GM21825 (cell line): ENCODE results near the gene SPCS3.
"Not testable (repeated sequence)": the region's sequence is repeated elsewhere in the genome, so short reads cannot be mapped to it uniquely, and the experiment has no call there.

Experiments used
- ATAC-seq: cut with Tn5 transposase; IDR thresholded peaks from one replicate; pipeline ENCODE4 v1.9.1; 2021; ENCODE audit warnings: mild to moderate bottlenecking, moderate library complexity; ENCODE audit not compliant: unreplicated experiment

The SPCS3 gene

DNA sequence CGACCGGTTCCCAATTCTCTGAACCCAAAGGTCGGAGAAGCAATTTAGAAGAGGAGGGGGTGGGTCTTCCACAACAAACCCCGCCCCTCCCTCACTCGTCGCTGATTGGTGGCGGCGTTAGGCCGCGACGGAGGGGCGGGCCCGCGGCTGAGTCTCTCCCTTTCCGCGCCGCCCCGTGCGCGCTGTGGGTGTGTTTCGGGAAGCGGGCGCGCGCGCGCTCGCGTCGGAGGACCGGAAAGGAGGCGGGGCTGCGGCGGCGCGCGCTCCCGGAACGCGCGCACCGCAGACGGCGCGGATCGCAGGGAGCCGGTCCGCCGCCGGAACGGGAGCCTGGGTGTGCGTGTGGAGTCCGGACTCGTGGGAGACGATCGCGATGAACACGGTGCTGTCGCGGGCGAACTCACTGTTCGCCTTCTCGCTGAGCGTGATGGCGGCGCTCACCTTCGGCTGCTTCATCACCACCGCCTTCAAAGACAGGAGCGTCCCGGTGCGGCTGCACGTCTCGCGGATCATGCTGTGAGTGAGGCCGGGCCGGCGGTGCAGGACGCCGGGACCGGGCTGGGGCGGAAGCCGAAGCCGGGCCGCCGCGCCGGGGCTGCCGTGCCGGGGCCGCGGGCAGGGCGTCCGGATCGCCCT is at the start of gene SPCS3:
TSS of gene SPCS3 (plus strand) at position 263 of the 636 bp plus-strand sequence. CDS start at position 374, 111 bp downstream.
- peak; percentile 92 for ATAC-seq

DNA sequence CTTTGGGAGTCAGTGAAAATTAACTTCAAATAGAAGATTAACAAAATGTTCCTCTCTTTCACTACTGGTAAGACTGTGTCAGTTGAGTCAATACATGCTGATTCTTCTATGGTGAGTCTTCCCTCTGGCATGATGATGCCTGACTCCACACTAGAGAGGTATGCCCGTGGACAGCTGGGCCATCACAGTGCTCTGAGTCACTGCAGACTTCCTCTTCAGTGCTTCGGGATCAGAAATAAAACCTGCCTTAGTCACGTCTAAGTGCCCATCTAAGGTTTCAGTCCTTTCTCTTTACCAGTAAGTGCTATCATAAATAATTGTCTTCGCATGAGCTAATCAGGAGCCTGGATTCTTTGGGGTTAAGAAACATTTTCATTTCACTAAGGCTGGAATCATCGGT is 49.1 kb upstream of the SPCS3 start:
- ATAC-seq, result no peak

DNA sequence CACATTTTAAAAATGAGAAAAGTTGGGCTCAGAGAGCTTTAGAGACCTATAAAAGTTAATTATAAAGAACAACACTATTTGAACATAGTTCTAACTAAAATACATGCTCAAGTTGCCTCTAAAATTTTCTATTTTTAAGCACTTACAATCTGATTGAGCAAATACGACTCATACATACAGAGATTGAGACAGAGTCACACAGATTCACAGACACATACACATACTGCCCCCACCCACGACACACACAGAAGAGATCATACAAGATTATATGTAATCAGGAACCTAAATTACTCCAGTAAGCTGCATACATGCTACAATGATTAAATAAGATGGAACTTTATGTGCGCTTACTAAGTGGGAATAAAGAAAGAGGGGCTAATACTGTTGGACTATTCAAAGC is 48.0 kb upstream of the SPCS3 start:
- no peak for ATAC-seq

DNA sequence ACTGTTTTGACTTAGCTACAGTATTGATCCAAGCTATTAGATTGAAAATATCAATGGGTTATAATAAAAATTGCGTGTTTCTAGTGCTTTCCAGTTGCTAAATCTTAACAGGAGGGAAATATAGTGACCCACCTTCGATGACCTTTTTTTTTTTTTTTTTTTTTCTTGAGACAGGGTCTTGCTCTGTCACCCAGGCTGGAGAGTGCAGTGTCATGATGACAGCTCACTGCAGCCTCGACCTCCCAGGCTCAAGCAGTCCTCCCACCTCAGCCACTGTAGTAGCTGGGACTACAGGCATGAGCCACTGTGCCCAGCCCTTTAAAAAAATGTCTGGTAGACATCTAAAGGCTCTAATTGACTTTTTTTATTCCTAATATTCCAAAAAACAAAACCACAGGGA is 47.0 kb upstream of the SPCS3 start:
- ATAC-seq, result no peak

DNA sequence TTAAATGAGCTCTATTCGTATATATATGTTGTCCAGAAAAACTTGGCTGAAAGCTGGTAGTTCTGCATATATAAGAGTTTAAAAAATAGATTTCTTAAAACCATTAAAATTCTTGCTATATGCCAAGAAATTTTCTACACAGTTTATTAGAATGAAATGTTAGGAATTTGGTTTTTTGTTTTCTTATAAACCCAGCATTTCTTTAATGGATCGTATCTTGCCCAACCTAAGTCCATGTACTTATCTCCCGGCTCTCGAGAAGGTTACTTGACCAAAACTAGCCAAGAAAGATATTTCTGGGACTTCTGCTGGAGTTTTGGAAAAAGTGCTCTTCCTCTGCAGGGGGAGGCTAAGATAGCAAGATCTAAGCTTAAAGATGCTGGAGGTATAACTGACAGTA is 46.0 kb upstream of the SPCS3 start:
- no peak for ATAC-seq

DNA sequence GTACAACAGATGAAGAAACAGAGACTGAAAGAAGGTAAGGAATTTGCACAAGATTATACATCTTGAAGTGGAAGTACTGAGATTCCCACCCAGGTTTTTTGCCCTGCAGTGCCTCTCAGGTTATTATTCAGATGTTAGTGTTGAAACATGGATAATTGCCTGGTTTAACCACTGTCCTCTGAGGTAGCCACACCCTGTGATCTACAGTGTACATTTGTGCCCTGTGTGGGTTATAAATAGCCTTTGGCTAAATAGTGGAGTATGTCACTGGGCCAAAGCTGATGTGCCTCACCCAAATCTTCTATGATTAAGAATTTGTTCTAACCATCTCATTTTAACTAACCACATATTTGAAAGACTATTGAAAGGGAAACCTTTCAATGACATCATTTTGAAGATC is 45.3 kb upstream of the SPCS3 start:
- no peak for ATAC-seq

DNA sequence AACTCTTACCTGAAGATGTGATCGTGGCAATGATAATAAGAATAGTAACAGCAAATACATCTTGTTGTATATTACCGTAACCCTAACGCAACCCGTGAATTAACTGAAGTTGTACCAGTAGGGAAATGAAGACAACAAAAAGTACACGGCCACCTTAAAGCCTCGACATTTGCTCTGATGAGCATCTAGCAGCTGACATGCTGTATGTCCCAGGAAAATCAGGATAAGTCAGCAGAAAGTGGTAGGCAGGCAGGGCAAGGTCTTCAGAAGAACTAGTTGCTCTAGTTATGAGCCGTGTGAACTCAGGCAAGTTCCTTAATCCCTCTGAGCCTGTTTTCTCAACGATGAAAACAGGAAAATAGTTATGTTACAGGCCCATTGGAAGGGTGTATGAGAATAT is 43.1 kb upstream of the SPCS3 start:
- ATAC-seq, result no peak

DNA sequence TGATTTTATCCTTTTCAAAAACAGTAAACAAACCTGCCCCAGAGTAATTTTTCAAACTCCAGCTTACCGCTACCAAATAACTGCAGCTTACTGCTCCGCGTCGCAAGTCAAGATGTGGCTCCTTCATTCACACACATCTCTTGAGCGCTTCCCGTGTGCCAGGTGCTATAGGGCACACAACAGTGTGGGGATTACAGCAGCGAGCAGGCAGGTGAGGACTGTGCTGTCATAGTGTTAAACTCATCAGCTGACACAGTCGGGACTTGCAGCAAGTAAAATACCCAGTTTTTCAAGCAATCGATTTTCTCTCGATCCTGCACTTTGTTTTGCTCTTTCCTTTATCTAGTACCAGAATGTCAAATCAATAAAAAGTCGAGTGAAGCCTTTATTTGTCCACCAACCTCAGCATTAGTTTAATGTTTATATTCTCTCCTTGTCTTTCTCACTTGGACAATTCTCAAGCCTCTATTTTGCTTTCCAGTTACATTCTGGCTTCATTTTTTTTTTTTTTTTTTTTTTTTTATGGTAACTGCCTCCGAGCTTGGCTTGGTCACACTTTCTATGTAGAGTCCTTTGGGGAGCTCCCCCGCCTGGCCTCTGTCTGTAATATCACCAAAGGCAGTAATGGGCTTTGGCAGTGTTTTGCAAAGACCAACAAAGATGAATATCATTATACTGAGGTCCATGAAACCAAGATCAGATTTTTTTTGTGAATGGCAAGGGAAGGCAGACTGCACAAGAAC is 42.4 kb upstream of the SPCS3 start:
- no peak for ATAC-seq

DNA sequence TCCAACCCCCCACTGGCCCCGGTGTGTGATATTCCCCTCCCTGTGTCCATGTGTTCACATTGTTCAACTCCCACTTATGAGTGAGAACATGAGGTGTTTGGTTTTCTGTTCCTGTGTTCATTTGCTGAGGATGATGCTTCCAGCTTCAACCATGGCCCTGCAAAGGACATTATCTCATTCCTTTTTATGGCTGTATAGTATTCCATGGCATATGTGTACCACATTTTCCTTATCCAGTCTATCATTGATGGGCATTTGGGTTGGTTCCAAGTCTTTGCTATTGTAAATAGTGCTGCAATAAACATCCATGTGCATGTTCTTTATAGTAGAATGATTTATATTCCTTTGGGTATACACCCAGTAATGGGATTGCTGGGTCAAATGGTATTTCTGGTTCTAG is 40.2 kb upstream of the SPCS3 start:
- not testable (repeated sequence) for ATAC-seq

DNA sequence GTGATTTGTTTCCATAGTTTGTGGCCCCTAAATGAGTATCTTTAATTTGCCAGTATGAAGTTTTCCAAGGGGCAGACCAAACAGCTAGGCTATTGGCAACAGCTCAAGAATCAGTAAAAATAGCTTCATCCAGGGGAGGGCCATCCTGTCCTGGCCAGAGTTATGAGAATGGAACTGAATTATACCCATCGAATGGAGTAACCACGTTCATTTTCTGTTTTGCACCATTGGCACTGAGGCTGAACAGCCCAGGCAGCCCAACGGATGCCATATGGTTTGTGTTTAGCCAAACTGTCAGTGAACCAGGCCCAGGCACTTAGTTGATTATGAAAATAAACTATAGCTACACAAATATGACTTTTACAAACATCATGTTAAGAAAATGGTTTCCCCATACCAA is 33.0 kb upstream of the SPCS3 start:
- ATAC-seq, result no peak

DNA sequence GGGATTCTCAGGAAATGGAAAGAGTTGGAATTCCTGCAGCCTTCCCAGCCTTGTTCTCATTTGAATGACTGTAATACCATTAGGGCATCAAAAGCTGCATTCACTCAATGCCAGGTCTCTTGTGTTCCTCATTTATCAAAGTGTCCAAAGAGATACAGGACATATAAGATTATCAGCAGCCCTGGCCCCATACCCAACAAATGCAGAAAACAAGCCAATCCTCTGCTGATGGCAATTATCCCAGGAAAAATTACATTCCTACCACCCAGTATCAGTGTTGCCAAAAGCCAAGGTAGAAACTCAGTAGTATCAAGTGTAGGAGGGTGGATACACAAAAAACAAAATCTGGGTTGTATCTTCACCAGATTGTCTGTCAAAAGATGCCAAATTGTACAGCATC is 32.2 kb upstream of the SPCS3 start:
- no peak for ATAC-seq

DNA sequence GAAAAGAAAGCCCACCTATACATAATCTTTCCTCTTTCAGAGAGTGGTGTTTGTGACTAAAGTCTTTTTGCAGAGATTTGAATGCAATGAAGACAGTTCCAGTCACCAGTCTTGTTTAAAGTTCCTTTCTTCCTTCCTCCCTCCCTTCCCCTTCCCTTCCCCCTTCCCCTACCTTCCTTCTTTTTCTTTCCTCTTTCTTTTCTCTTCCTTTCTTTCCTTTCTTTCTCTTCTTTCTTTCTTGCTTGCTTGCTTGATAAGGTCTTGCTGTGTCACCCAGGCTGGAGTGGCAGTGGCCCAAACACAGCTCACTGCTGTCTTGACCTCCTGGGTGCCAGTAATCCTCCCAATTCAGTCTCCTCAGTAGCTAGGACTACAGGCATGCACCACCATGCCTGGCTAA is 31.7 kb upstream of the SPCS3 start:
- no peak for ATAC-seq

DNA sequence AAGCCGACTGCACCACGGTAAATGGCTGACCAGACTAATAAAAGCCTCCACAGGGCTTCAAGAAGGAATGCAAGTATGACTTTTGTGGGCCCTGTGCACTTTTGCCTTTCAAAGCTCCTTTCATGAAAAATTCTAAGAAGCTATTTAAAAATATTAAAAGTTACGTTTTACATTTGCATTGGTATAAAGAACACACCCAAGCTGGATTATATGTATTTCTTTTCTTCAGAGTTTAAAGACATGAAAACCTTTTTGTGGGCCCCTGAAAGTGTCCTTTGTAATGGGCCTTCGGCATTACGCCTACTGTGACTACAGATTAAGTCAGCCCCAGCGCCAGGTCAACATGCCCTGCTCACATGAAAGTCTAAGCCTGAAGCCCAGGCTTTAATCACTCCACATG is 30.2 kb upstream of the SPCS3 start:
- ATAC-seq, result no peak

DNA sequence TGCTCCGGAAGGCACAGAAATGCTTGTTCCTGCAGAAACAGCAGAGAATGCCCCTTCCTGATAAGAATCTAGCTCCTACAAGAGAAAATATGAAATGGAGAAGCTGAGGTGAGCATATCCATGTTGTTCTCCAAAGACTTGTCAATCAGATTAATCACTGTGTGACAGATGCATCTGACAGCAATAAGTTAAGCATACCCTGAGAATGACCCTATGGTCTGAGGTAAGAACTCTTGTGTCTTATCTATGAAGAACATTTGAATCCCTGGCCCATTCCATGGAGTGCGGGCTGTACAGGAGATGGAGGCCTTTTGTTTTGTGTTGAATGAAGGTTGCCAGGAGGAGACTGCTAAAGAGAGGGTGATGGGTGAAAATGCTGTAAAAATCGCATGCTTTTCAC is 29.2 kb upstream of the SPCS3 start:
- no peak for ATAC-seq

DNA sequence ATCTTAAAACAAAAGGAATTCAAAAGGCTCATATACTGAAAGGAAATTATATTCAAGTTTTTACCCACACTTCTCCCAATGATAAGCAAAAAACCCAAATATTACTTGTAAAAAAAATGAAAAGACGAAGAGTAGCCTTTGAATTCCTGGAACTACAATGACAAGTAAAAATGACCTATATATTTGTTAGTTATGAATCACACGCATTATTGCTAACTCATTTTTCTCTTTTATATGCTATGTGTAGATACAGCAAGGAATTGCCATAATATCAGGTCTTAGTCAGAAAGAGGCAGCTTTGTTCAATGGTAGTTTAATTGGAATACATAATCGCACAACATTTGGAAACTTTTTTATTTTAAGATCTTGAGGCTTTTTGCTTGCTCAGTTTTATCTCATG is 28.0 kb upstream of the SPCS3 start:
- no peak for ATAC-seq

DNA sequence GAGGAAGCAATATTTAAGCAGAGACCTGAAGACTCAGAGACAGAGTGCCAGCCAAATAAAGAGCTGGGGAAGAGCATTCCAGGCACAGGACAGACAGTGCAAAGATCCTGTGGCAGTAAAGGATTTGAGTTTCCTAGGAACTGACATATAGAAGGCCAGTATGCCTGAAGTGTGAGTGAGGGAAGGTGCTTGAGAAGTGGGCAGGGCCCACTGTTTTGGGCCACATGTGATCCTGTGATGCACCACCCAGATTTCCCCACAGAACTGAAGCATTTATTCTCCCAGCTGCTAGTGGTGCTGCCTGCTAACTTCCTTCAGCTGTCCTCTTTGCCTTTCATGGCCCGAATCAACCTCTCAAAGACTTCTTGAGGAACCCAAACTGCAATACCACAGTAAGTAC is 26.8 kb upstream of the SPCS3 start:
- no peak for ATAC-seq

DNA sequence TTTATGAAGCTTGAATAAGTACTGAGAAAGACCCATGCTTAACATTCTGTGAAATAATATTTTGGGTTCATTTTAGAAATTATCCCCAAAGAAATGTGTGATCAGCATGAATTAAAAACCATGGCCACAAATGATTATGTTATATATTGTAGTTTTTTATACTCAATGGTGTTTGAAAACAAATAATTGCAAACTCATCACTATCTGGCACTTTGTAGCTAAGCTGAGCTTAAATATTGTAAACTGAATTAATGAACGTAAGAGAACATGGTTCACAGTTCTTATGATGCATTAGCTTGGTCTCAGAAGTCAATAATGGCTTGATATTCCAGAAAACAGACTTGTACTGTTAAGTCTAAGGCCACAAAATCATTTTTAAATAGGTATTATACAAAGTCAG is 26.1 kb upstream of the SPCS3 start:
- no peak for ATAC-seq

DNA sequence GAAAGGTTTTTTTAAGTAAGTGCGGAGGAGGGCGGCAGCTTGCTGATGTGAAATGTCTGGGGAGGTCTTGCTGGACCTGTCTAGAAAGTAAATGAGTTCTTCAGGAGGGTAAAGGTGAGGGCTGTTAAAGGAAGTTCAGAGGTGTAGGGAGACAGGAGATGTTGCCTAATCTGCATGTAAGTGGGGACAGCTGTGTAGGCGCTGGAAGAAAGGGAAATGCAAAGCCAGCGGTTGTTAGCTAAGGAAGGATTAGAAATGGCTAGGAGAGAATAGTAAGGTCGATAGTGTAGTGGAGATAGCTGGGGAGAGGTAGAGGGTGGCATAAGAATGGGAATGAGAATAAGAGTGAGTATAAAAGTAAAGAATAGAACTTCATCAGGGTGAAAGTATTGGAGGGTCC is 23.9 kb upstream of the SPCS3 start:
- not testable (repeated sequence) for ATAC-seq

DNA sequence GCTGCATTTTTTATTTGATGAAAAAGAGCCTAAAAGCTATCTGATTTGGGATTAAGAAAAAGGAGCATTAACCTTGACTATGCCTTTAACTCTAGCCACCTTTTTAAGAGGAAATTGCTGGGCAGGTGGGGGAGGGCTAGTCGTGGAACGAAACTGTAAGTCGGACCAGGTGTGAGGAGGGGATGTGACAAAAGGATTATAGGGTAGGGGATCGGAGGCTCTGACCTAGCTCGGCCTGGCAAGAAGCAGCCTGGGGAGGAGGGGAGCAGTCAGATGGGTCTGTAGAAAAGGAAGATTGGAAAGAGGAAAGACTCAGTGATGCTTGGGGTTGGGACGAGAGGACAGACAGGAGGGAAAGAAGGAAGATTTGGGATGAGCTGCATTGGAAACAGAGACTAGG is 21.1 kb upstream of the SPCS3 start:
- no peak for ATAC-seq

DNA sequence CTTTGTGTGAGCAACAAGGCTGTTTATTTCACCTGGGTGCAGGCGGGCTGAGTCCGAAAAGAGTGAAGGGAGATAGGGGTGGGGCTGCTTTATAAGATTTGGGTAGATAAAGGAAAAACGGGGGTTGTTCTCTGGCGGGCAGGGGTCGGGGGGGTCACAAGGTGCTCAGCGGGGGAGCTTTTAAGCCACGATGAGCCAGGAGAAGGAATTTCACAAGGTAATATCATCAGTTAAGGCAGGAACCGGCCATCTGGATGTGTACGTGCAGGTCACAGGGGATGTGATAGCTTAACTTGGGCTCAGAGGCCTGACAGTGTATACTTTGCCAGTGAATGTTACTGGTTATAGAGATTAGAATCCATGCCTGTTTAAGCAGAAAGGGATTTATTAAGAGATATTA is 19.7 kb upstream of the SPCS3 start:
- no peak for ATAC-seq

DNA sequence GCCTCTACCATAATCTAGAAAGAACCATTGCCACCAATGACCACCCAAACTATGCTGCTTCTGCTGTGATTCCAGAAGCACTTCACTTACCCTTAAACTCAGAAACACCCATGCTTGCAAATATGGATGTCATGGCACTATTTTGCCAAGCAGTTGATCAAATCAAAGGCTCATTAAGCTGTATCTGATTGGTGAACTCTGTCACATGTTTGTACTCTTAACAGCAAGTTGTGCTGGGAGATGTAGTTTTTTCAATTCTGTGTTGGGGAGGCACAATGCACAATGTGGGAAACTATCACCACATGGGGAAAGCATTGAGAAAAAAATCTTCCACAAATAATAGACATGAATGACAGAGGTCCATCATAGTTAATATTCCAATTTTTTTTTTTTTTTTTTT is 19.2 kb upstream of the SPCS3 start:
- no peak for ATAC-seq

DNA sequence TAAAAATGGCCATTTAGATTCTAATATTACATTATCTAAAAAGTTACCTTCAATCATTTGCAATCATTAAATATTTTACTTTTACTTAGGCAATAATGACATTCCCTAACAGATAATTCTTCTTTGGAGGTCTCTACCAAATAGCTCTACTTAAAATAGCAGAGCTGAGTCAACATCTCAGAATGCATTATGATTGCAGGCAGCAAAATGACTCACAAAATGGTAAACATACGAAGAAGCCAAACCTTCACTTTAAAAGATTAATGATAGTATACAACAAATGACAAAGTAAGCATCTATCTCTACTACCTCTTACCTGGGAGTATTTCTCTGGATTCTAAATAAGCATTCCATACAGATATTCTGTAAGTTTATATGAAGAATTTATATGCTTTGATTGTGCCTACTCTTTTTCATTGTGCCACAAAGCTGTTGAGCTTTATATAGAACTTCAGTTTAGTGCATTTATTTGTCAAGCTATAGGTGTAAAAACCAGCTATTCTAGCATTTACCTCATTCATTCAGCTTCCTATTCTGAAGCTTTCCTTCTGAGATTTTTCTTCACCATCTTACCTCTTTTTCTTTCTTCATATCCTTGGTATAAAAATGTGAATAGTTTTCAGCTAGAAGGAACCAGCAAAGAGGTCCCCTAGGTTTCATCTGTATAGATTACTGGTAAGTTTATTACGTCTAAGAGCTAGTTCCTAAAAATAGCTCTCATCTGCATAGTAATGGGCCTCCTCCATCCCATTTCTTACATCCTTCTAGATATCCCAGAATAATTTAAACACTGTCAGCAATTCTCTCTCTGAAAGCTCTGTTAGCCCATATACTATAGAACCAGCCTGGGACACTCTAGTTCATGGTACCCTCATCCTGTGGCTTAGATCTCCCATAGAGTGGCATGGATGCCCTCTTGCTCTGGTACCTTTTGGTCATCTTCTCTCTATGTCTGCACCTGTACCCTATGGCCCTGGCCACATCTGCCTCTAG is 17.2 kb upstream of the SPCS3 start:
- ATAC-seq, result no peak
